K562 (cell line): ENCODE data around the gene PRMT6.
"Not testable (repeated sequence)": the region's sequence is repeated elsewhere in the genome, so short reads cannot be mapped to it uniquely, and the experiment has no call there.

Source experiments
- MYBL2 ChIP-seq, 2 experiments: fragments of 450-650 bp in 1 of 2; sonication (generic) in 1 of 2; formaldehyde crosslinking in 1 of 2; IDR thresholded peaks; 2 replicates each; pipeline versions ENCODE4 v1.6.1 to v1.8.1; 2017 to 2022; ENCODE audit warnings: borderline replicate concordance in 1 of 2, inconsistent platforms in 1 of 2, low read depth in 1 of 2, mild to moderate bottlenecking in 1 of 2, missing genetic modification reagents in 1 of 2, moderate library complexity in 1 of 2
- TF ChIP-seq, protein P1 (sequence below), 3 experiments: IDR thresholded peaks in 2 of 3; conservative IDR thresholded peaks in 1 of 3; 2 replicates each; pipeline ENCODE4 v1.5.1; 2011 to 2012; ENCODE audit warnings: low read length in 3 of 3, mild to moderate bottlenecking in 3 of 3, control low read depth in 2 of 3, improper control_type of control experiment in 1 of 3, inconsistent platforms in 1 of 3, low read depth in 1 of 3, mixed read lengths in 1 of 3, moderate library complexity in 1 of 3; ENCODE audit not compliant: insufficient read depth in 2 of 3

GRCh38 chr1:107038874-107039273, 17.6 kb upstream of the PRMT6 start:
- not testable (repeated sequence) for TF ChIP-seq MYBL2 (IDR thresholded peaks at IDR 0.05; ENCODE audit: low read depth); MYBL2 (CRISPR knock-in tag; IDR thresholded peaks at IDR 0.05; ENCODE audit: borderline replicate concordance)
- TF ChIP-seq, protein P1, sequence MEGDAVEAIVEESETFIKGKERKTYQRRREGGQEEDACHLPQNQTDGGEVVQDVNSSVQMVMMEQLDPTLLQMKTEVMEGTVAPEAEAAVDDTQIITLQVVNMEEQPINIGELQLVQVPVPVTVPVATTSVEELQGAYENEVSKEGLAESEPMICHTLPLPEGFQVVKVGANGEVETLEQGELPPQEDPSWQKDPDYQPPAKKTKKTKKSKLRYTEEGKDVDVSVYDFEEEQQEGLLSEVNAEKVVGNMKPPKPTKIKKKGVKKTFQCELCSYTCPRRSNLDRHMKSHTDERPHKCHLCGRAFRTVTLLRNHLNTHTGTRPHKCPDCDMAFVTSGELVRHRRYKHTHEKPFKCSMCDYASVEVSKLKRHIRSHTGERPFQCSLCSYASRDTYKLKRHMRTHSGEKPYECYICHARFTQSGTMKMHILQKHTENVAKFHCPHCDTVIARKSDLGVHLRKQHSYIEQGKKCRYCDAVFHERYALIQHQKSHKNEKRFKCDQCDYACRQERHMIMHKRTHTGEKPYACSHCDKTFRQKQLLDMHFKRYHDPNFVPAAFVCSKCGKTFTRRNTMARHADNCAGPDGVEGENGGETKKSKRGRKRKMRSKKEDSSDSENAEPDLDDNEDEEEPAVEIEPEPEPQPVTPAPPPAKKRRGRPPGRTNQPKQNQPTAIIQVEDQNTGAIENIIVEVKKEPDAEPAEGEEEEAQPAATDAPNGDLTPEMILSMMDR (IDR thresholded peaks at IDR 0.05 in 2 of 3, conservative IDR thresholded peaks at IDR 0.05 in 1 of 3; ENCODE audit: insufficient read depth in 2 of 3, low read depth in 1 of 3, low read length in 3 of 3) = not testable (repeated sequence)
